GM12801 (cell line): Measurements from ENCODE around the gene RDH11.
"Not testable (repeated sequence)": the region's sequence is repeated elsewhere in the genome, so short reads cannot be mapped to it uniquely, and the experiment has no call there.

Experiments used
- TF ChIP-seq, protein P1 (sequence below): IDR thresholded peaks from one replicate; pipeline ENCODE4 v1.5.1; 2011; ENCODE audit warnings: control low read depth; ENCODE audit not compliant: insufficient read length; ENCODE audit errors: extremely low read depth

RDH11 gene

DNA sequence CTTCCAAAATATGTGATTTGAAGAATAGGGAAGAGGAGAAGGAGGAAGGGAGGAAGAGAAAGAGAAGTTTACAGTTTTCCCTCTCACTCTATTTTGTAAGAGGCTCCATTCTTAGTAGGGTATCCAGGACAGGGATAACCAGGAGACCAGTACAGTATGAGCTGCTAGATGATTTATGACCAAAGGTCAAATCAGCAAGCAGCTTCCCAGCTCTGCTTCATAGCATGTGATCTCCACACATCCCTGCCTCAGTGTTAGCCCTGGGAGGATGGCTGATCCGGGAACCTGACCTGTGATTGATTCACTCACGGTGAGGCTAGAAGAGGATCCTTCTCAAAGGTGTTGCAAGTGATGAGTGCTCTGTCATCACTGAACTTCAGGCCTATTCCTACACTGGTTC lies 22.7 kb upstream of the RDH11 start:
- TF ChIP-seq, protein P1, sequence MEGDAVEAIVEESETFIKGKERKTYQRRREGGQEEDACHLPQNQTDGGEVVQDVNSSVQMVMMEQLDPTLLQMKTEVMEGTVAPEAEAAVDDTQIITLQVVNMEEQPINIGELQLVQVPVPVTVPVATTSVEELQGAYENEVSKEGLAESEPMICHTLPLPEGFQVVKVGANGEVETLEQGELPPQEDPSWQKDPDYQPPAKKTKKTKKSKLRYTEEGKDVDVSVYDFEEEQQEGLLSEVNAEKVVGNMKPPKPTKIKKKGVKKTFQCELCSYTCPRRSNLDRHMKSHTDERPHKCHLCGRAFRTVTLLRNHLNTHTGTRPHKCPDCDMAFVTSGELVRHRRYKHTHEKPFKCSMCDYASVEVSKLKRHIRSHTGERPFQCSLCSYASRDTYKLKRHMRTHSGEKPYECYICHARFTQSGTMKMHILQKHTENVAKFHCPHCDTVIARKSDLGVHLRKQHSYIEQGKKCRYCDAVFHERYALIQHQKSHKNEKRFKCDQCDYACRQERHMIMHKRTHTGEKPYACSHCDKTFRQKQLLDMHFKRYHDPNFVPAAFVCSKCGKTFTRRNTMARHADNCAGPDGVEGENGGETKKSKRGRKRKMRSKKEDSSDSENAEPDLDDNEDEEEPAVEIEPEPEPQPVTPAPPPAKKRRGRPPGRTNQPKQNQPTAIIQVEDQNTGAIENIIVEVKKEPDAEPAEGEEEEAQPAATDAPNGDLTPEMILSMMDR: no peak

DNA sequence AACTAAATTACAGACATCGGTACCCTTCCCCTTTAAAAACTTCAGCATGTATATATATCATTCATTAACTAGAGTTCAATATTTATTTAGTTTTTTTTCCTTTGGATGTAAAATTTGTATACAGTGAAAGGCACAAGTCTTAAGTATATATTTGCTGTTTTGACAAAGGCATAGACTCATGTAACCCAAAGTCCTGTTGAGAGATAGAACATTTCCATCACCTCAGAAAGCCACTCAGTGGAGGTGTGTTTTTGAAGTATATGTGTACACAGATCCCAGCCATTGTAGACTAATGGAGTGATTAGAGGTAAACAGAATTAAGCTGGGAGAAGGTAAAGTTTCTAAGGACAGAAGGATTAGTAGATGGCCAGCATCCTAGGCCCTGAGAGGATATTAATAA lies 21.5 kb upstream of the RDH11 start:
- TF ChIP-seq, protein P1: no peak

DNA sequence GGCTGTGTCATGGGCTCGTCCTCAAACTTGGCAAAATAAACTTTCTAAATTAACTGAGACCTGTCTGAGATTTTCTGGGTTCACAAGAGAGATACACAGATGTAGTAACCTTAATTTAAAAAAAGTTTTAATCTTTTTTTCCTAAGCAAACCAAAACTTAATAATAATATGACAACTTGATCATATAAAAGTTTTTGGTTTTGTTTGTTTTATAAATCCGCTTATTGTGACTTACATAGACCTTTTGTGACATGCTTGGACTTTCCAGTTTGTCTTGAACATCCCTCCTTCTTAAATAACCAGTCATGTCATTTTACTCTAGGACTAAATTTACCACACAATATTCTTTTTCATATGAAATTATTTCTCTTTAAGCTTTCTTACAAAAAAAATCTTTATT lies 14.6 kb upstream of the RDH11 start:
- TF ChIP-seq, protein P1: no peak

DNA sequence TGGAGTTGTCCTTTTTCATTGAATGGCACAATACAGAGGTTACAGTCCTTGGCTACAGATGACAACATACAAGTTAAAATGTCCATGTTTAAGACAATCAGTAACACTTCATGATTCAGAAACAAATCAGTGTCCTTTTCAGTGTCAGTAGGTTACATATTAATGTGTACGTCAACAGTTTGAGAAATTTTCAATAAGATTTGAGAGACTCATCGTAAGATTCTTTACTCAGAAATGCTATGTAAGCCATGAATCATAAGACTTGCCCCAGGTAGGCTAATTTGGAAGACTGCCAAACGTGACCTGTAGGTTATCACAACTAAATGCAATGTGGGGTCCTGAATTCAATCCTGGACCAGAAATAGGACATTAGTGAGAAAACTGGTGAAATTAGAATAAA lies 9.6 kb upstream of the RDH11 start:
- TF ChIP-seq, protein P1: no peak

DNA sequence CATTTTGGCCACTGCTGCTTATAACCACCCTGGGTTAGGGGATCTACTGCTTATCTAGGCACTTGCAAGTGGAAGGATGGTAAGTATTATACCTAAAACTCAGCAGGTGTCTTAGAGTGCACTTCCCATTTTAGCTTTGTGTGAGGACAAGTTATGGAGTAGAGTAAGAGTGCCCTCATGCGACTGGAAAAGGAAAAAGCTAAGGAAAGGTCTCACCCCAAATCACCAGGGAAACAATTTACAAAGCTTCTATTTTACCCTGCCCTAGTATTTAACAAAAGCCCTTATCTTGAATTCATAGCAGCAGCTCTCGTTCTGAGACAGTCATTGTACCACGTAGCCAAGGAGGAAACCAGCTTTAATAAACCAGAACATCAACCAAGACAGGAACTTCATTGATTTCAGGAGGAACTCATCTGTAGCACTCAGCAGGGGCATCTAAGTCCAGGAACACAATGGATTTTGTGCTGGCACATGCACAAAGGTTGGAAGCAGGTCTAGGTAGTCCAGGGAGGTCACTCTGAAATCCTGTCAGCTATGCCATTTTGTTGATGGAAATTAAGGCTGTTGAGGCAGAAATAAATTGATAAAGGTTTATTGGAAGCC lies 9.0 kb upstream of the RDH11 start:
- TF ChIP-seq, protein P1: no peak

DNA sequence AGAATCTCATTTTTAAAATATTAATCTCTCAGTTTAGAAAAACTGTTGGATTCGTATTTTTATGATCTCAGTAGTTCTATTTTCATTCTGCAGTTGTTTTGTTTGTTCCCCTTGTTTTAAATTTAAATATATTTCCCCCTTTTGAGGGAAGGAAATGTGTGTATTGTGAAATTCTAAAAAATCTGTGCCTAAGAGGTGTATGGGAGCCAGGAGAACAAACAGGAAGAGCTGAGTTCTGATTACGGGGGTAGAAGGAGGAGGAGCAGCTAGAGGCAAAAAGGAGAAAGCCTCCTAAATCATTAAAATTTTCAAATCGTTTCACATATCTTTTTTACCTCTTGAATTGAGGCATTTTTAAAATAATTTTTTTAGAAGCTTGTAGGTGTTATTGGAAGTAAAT lies 8.4 kb upstream of the RDH11 start:
- TF ChIP-seq, protein P1: no peak

DNA sequence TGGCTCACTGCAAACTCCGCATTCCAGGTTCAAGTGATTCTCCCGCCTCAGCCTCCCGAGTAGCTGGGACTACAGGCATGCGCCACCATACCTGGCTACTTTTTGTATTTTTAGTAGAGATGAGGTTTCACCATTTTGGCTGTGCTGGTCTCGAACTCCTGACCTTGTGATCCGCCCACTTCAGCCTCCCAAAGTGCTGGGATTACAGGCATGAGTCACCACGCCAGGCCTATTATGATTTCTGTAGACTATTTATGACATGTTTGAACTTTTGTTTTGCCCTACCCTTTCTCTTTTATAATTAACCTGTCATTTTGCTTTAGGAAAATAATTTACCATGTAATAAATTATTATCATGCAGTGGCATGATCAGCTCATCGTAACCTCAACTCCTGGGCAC lies 5.9 kb upstream of the RDH11 start, which contains the start of gene RDH12:
Gene RDH12, plus strand, starts transcription at position 395 of the 400 bp plus-strand sequence. CDS start 20,757 bp downstream, outside the sequence.
- TF ChIP-seq, protein P1: not testable (repeated sequence)

DNA sequence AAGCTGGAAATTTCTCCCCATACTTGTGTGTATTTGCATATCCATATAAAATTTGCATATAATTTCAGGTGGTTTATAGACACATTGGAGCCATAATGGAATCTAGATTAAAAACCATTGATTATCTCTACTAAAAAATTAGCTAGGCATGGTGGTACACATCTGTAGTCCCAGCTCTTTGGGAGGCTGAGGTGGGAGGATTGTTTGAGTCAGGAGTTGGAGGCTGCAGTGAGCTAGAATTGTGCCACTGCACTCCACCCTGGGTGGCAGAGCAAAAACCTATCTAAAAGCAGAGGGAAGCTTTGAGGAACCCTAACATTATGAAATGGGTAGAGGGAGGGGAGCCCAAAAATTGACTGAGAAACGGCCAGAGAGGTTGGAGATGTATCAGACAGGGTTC lies 2.6 kb upstream of the RDH11 start:
- TF ChIP-seq, protein P1: no peak
